HEK293T (cell line): ENCODE data around the gene SMAD4.

Experiments used
- BHLHE40 ChIP-seq: fragments of 450-650 bp; IDR thresholded peaks from 2 replicates; pipeline ENCODE4 v1.6.1; 2016; ENCODE audit warnings: mild to moderate bottlenecking, moderate library complexity, borderline replicate concordance
- CTBP1 ChIP-seq: fragments of 450-650 bp; IDR thresholded peaks from 2 replicates; pipeline ENCODE4 v1.6.1; 2016; ENCODE audit warnings: borderline replicate concordance
- ELF4 ChIP-seq: fragments of 450-650 bp; IDR thresholded peaks from 2 replicates; pipeline ENCODE4 v1.6.1; 2017; ENCODE audit warnings: antibody characterized with exemption
- FOXA1 ChIP-seq: fragments of 450-650 bp; IDR thresholded peaks from 2 replicates; pipeline ENCODE4 v1.6.1; 2016; ENCODE audit warnings: mild to moderate bottlenecking
- FOXK2 ChIP-seq: fragments of 450-650 bp; IDR thresholded peaks from 2 replicates; pipeline ENCODE4 v1.6.1; 2016; ENCODE audit warnings: mild to moderate bottlenecking
- FOXM1 ChIP-seq: fragments of 450-650 bp; IDR thresholded peaks from 2 replicates; pipeline ENCODE4 v1.6.1; 2017; ENCODE audit warnings: mild to moderate bottlenecking, borderline replicate concordance
- HDGF ChIP-seq: fragments of 450-650 bp; IDR thresholded peaks from 2 replicates; pipeline ENCODE4 v1.6.1; 2017; ENCODE audit warnings: antibody characterized with exemption, borderline replicate concordance
- LEF1 ChIP-seq: fragments of 450-650 bp; IDR thresholded peaks from 2 replicates; pipeline ENCODE4 v1.6.1; 2017; ENCODE audit warnings: mild to moderate bottlenecking, borderline replicate concordance
- NFRKB ChIP-seq: fragments of 450-650 bp; IDR thresholded peaks from 2 replicates; pipeline ENCODE4 v1.6.1; 2016; ENCODE audit warnings: mild to moderate bottlenecking, moderate library complexity
- SP1 ChIP-seq: fragments of 450-650 bp; IDR thresholded peaks from 2 replicates; pipeline ENCODE4 v1.6.1; 2017
- SUZ12 ChIP-seq: fragments of 450-650 bp; IDR thresholded peaks from 2 replicates; pipeline ENCODE4 v1.6.1; 2016; ENCODE audit warnings: mild to moderate bottlenecking
- TARDBP ChIP-seq: fragments of 450-650 bp; IDR thresholded peaks from 2 replicates; pipeline ENCODE4 v1.6.1; 2016
- ZNF384 ChIP-seq: fragments of 450-650 bp; IDR thresholded peaks from 2 replicates; pipeline ENCODE4 v1.6.1; 2016

GRCh38 chr18:51123481-51123880, 93.5 kb downstream of the SMAD4 start:
- TF ChIP-seq FOXK2: no peak
- no peak for TF ChIP-seq FOXA1
- TF ChIP-seq ELF4: no peak
- TF ChIP-seq BHLHE40: no peak
- no peak for TF ChIP-seq FOXM1
- TF ChIP-seq ZNF384: no peak
- no peak for TF ChIP-seq SP1
- TF ChIP-seq NFRKB: no peak
- TF ChIP-seq LEF1: no peak
- no peak for TF ChIP-seq SUZ12
- no peak for TF ChIP-seq CTBP1
- TF ChIP-seq HDGF: no peak
- no peak for TF ChIP-seq TARDBP
